GM18951 (cell line): Measurements from ENCODE around the gene CTNNB1.

Source experiments
- POLR2A ChIP-seq: IDR thresholded peaks from 4 replicates; pipeline ENCODE4 v1.6.1; 2011; ENCODE audit warnings: mild to moderate bottlenecking; ENCODE audit not compliant: insufficient read length, insufficient read depth; ENCODE audit errors: extremely low read depth
- in situ Hi-C: fragments of 300-500 bp; cut with MboI; formaldehyde crosslinking; loops from one replicate; pipeline ENCODE4 v1.12.0; 2022; ENCODE audit warnings: low sequenced_read_pairs, mixed read lengths, inconsistent platforms; ENCODE audit not compliant: unreplicated experiment

The CTNNB1 gene

DNA sequence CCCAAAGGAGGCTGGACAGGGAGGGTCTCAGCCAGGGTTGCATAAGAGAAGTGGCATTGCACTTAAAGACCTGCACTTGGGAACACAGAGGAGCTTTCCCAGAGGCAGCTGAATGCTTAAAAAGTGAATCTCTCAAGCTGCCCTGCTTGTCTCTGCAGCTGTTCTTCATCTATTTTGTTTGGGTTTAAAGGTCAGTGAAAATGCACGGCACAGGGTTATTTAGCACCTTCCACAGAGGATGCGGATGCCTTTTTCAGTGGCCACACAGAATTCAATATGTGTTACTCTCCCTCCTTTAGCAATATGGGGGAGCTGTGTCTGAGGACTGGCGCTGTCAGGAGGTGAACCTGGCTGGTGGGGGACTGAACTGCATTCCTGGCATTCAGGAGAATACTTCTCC lies 22.7 kb upstream of the CTNNB1 start:
- in situ Hi-C loops = no loop called here
- no peak for TF ChIP-seq POLR2A

GRCh38 chr3:41178576-41178975 lies 20.7 kb upstream of the CTNNB1 start:
- in situ Hi-C loops = no loop called here
- no peak for TF ChIP-seq POLR2A

DNA sequence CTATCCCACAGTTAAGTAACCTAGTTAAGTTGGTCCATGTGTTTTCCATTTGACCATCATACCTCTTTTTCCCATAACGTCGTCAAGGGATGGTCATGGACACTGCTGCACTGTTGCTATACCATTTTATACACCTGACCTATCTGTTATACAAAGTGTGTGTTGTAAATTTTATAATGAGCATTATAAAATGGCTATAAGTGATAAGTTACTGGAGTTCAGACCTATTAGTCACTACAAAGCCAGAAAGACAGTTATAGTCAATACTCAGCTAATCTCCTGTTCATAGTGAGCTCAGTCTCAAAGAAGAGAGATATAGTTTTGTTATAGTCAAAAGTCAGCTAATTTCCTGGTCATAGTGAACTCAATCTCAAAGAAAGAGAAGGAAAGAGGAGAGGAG lies 18.9 kb upstream of the CTNNB1 start:
- in situ Hi-C loops = no loop called here
- no peak for TF ChIP-seq POLR2A

DNA sequence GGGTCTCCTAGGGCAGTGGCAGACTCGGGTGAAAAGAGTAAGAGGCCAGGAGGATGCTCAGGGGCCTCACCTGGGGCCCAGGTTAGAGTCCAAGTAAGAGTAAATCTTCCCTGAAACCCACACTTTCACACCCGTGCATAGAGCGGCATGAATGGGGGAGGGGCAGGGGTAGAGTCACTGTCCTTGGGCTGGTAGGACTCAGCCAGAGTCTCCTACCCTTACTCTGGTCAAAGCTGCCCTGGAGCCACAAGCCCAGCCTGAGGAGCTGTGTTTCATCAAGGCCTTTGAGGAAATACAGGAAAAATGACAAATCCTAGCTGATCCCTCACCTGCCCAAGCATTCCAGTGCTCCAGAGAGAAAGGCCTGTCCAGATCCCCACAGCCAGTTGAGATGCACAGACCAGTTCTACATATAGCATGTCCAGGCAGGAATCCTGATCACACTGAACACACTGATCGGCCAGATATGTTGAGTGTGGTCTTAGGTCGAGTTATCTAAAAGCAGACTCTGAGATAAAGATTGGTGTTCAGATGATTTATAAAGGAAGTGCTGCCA lies 16.7 kb upstream of the CTNNB1 start:
- in situ Hi-C loops = no loop called here
- no peak for TF ChIP-seq POLR2A

DNA sequence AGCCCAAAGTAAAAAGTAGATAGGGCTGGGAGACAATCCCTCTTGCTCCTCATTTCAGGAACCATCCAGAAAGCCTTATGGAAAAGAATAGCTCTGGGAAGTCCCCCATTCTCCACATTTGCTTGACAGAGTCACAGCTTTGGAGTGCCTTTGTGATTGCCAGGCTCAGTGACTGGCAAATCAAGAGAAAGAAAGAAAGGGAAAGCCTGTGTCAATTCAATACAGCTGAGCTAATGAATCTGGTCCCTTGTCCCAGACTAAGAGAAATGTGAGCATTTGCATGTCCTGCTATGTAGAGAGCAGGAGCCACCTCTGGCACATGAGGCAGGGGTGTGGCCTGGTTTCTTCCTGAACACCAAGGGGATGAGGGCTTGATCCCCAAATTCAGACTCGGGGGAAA lies 14.9 kb upstream of the CTNNB1 start:
- TF ChIP-seq POLR2A = no peak
- in situ Hi-C loops = no loop called here

DNA sequence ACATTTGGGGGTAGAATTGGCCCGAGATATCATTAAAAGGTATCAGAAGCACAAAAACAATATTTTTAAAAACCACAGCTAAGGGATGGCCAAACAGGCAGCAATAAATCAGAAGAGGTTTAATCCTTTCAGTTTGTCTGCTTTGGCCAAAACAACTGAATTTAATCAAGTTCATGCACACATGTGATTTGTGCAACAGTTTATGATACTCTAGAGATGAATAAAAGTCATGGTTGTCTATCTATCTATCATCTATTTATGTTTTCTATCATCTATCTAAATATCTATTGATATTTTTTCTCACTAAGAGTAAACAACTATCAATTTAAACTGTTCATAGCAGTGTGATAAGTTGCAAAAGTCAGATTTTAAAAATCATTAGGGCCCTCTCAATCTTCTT lies 13.0 kb upstream of the CTNNB1 start:
- in situ Hi-C loops = no loop called here
- TF ChIP-seq POLR2A = no peak

DNA sequence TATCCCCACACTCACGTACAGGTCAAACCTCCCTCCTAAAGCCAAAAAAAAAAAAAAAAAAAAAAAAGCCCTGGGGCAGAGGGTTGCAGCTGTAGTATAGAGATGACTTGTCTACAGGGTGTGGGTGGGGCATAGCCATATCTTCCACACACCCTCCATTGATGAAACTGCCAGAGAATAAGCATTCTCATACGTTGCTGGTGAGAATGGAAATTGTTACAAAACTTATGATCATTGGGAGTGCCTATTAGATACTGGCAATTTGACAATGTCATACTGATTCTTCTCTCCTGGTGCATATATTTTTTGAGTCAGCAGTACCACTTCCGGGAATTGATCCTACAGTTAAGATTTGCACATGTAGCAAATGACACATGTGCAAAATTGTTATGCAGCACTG lies 11.0 kb upstream of the CTNNB1 start:
- in situ Hi-C loops = no loop called here
- no peak for TF ChIP-seq POLR2A

DNA sequence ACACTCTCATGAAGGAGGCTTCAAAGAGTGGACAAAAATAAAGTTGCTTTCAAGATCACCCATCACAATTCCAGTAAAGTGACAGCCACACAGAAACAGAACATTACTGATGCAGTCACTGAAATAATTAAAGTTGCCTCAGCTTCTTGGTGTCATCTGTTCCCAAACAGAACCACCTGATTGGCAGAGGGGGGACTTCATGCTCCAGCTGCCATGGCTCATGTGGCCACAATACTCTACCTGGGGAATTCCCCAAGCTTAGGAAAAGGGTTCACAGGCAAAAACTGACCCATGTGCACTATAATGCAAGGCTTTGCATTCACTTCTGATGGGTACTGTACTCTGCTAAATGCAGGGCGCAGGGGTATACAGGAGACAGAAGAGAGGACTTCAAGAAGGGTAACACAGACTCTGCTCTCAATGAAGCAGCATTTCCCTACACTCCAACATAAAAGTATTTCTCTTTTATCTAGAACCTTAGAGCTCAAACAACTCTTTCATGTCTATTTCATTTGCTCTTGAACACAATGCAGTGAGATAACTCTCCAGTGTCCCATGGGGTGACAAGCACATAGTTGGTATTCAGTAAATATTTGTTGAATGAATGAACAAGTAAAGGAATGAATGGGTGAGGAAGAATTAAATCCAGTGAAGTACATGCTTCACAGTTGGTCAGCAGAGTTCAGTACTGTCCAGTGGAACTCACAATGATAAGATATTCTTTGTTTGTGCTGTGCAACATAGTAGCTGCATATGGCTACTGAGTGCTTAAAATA lies 8.6 kb upstream of the CTNNB1 start:
- TF ChIP-seq POLR2A = no peak
- in situ Hi-C loops = no loop called here

DNA sequence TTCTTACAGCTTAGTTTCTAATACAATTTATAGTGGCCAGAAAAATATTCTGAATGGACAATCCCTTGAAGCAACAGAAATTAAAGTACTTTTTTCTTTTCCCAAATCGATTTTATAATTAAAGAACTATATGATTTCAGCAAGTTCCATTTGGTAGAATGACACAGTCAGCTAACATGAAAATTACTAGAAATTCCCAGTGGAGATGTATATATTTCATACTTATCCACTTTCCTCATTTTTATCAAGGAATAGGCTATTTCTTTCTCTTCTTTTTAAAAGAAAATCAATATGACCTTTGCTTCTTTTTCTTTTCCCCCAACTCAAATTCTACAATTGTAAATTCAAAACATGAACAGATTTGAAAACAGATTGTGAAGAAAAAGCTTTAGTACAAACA lies 6.4 kb upstream of the CTNNB1 start:
- TF ChIP-seq POLR2A = no peak
- in situ Hi-C loops = no loop called here

DNA sequence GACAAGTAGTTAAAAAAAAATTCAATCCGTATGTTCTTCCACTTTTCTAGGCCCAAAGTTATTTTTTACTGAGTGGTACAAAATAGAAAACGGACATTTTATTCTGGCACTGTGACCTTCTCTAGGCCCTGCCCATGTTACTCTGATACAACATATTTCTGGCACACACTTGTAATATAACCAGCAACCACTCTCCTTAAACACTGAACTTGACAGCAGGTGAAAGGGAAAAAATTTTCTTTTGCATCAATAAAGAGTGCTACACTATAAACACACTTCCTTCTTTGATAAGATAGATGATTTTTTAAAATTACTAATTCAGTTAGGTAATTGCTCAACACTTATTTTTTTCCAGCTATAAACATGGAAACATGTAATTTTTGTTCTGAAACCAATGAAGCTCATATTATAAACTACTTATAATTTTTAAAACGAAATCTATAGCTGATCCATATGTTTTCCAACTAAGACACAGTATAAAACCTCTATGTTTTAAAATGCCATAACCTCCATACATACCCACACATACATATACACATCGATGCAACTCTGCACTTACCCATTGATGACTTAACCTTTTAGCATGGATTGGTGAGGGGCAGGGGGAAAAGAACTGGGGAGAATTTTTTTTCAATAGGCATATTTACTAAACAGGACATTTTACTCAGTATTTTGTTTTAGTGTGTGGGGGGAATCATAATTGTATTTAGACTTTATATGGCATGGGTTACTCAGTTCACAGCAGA lies 5.3 kb upstream of the CTNNB1 start:
- in situ Hi-C loops = no loop called here
- TF ChIP-seq POLR2A = no peak

GRCh38 chr3:41194701-41195100 lies 4.6 kb upstream of the CTNNB1 start:
- in situ Hi-C loops = no loop called here
- no peak for TF ChIP-seq POLR2A

DNA sequence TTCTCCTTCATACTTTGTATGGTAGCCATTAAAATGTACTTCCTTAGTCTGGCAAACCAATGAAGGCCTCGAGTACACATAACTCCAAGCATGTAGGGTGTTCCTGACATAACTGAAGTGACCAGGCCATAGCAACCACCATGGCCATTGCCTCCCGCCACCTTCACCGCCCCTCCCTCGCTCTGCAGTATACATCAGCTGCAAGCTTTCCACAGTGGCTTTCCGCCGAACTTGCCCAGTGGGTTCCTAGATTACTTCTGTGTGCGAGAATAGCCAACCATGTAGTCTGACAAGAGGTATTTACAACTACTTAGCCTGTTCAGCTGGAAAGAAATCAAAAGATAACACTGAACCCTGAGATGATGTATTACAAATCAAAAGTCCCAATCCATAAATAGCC lies 3.4 kb upstream of the CTNNB1 start:
- in situ Hi-C loops = no loop called here
- no peak for TF ChIP-seq POLR2A

DNA sequence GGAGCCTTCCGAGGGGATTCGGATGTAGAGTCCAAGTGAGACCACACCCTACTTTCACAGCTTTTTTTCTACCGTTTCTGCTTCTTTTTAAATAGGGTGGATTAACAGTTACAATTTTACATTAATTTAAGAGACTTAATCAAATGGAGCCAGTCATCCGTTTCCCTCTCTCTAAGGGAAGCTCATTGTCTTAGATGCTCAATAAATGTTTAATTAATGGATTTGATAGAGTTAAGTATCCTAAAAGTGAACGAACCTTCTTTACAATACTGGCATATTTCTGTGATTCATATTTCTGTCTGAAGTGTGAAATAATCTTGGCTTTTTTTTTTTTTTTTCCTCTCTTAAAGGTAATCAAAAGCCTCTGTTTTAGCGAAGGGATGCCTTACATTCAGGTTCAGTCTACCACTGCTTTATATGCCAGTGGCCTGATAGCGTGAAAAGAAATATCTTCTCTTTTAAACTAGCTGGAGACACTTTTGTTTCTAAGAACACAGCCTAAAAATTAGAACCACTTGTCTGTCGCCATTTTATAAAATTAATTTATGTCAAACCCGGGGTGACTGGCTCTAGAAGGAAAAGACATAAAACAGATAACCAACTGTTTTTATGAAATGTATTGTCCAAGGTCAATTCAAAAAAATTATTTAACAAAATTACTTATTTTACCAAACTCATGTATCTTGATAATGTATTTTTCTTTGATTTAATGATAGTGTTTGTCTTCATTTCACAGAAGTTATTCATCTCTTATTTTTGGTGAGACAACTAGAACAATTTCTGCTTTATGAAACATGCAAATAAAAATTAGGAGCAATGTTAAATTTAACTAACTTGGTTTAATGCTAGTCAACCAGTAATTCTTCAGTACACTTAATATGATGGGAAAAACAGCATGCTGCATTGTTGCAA lies 2.5 kb upstream of the CTNNB1 start:
- TF ChIP-seq POLR2A = no peak
- in situ Hi-C loops = no loop called here
